GM18507 (cell line): ENCODE results near the gene LTB4R.
"Not testable (repeated sequence)": the region's sequence is repeated elsewhere in the genome, so short reads cannot be mapped to it uniquely, and the experiment has no call there.

Experiments used
- DNase-seq: peaks from one replicate; pipeline ENCODE4 v3.0.0; 2011; ENCODE audit warnings: low read depth; ENCODE audit not compliant: insufficient read length; ENCODE audit errors: extremely low spot score
- FAIRE-seq: peaks from 2 replicates; lab custom pipeline; 2011; peaks lifted over from hg19 to GRCh38; lab: Jason Lieb, UNC

The LTB4R gene

GRCh38 chr14:24335461-24336171, 24.3 kb downstream of the LTB4R start:
- no peak for DNase-seq
- FAIRE-seq, result no peak

- DNase-seq (no peak), FAIRE-seq (no peak)
These were observed 26.0 kb downstream of the LTB4R start for GRCh38 chr14:24337144-24337823.

- FAIRE-seq, result no peak
- no peak for DNase-seq
These were observed 26.5 kb downstream of the LTB4R start for GRCh38 chr14:24337824-24338175.

- DNase-seq, result no peak
- no peak for FAIRE-seq
These were observed 27.5 kb downstream of the LTB4R start for GRCh38 chr14:24338843-24339242.

GRCh38 chr14:24339284-24340151, 28.2 kb downstream of the LTB4R start, which contains the start of gene RIPK3:
TSS of gene RIPK3 (minus strand) at chr14:24339991. CDS start at chr14:24339826, 165 bp downstream.
- FAIRE-seq, result peak; percentile 93
- peak; percentile 70 for DNase-seq

- DNase-seq (no peak), FAIRE-seq (no peak)
These were observed 29.3 kb downstream of the LTB4R start for GRCh38 chr14:24340606-24341005.

GRCh38 chr14:24342889-24343288, 31.6 kb downstream of the LTB4R start:
- DNase-seq (no peak), FAIRE-seq (no peak)

GRCh38 chr14:24343795-24344660, 32.7 kb downstream of the LTB4R start:
- FAIRE-seq, result no peak

GRCh38 chr14:24347134-24347533, 35.8 kb downstream of the LTB4R start:
- no peak for DNase-seq
- FAIRE-seq, result no peak

More at GRCh38 chr14:24343795-24344660, 32.7 kb downstream of the LTB4R start:
- no peak for DNase-seq

- DNase-seq (no peak), FAIRE-seq (no peak)
These were observed 36.9 kb downstream of the LTB4R start for GRCh38 chr14:24348186-24348585.

GRCh38 chr14:24349742-24350141, 38.4 kb downstream of the LTB4R start:
- no peak for FAIRE-seq

GRCh38 chr14:24351517-24351916, 40.2 kb downstream of the LTB4R start:
- DNase-seq (no peak), FAIRE-seq (no peak)

More at GRCh38 chr14:24349742-24350141, 38.4 kb downstream of the LTB4R start:
- DNase-seq, result no peak

GRCh38 chr14:24353559-24354481, 42.5 kb downstream of the LTB4R start:
- DNase-seq, result no peak
- FAIRE-seq, result no peak

- not testable (repeated sequence) for FAIRE-seq, DNase-seq
These were observed 43.2 kb downstream of the LTB4R start for GRCh38 chr14:24354482-24354825.

- FAIRE-seq, result no peak
- DNase-seq, result no peak
These were observed 43.7 kb downstream of the LTB4R start for GRCh38 chr14:24355009-24355408.

- FAIRE-seq, result no peak
- DNase-seq, result no peak
These were observed 44.9 kb downstream of the LTB4R start for GRCh38 chr14:24356208-24356607.

GRCh38 chr14:24360281-24360680, 49.0 kb downstream of the LTB4R start:
- DNase-seq, result no peak
- FAIRE-seq, result no peak

GRCh38 chr14:24361326-24361725, 50.0 kb downstream of the LTB4R start:
- DNase-seq (no peak), FAIRE-seq (no peak)
